Body of pancreas (tissue), 4 donors: ENCODE measurements around the gene HPX.

Experiments used
- CTCF ChIP-seq, 7 experiments: fragments of 450-650 bp in 4 of 7; fragments of 200-600 bp in 3 of 7; sonication (generic) in 3 of 7; IDR thresholded peaks; one replicate each; pipeline ENCODE4 v1.5.1; 2016 to 2019; ENCODE audit warnings: antibody characterized with exemption in 7 of 7
- POLR2A ChIP-seq, 3 donors: fragments of 450-650 bp; IDR thresholded peaks; one replicate each; pipeline ENCODE4 v1.6.1; 2016; ENCODE audit warnings: antibody characterized with exemption in 3 of 3, mild to moderate bottlenecking in 2 of 3

- TF ChIP-seq CTCF (IDR thresholded peaks at IDR 0.05) (no peak), POLR2A (IDR thresholded peaks at IDR 0.05) (no peak)
Measured at GRCh38 chr11:6397156-6397555, 43.6 kb downstream of the HPX start.
